Fibroblast of skin of scalp (primary cell): Measurements from ENCODE around the gene TUBGCP3.

Experiments
- DNase-seq: peaks from one replicate; pipeline ENCODE4 v3.0.0-alpha.2; 2013

TUBGCP3 gene

GRCh38 chr13:112616586-112617362 is 28.8 kb upstream of the TUBGCP3 start:
- DNase-seq, result peak; percentile 40

- no peak for DNase-seq
These were observed 27.4 kb upstream of the TUBGCP3 start for GRCh38 chr13:112615391-112615790.

GRCh38 chr13:112614835-112615234 is 26.9 kb upstream of the TUBGCP3 start:
- no peak for DNase-seq

- DNase-seq, result no peak
These were observed 20.3 kb upstream of the TUBGCP3 start for GRCh38 chr13:112608212-112608611.

- peak; percentile 88 for DNase-seq
These were observed 18.4 kb upstream of the TUBGCP3 start for GRCh38 chr13:112606109-112607001.

- DNase-seq, result no peak
These were observed 17.6 kb upstream of the TUBGCP3 start for GRCh38 chr13:112605531-112605990.

- peak; percentile 72 for DNase-seq
These were observed 15.8 kb upstream of the TUBGCP3 start for GRCh38 chr13:112603641-112604225.

GRCh38 chr13:112602189-112602588 is 14.2 kb upstream of the TUBGCP3 start:
- no peak for DNase-seq

GRCh38 chr13:112601371-112601770 is 13.4 kb upstream of the TUBGCP3 start:
- DNase-seq, result no peak

- DNase-seq, result peak; percentile 31
These were observed 8.3 kb upstream of the TUBGCP3 start for GRCh38 chr13:112596235-112596634.

GRCh38 chr13:112592647-112593046 is 4.7 kb upstream of the TUBGCP3 start:
- DNase-seq, result no peak

- no peak for DNase-seq
These were observed 4.2 kb upstream of the TUBGCP3 start for GRCh38 chr13:112592181-112592580.

- peak; percentile 29 for DNase-seq
These were observed 741 bp upstream of the TUBGCP3 start for GRCh38 chr13:112588490-112589297.

GRCh38 chr13:112587212-112587763 is 665 bp downstream of the TUBGCP3 start:
- DNase-seq, result peak; percentile 91

GRCh38 chr13:112586334-112586960 is 1.5 kb downstream of the TUBGCP3 start:
- no peak for DNase-seq

GRCh38 chr13:112583592-112584277 is 4.2 kb downstream of the TUBGCP3 start:
- no peak for DNase-seq

- DNase-seq, result no peak
These were observed 5.7 kb downstream of the TUBGCP3 start for GRCh38 chr13:112582263-112582662.

- no peak for DNase-seq
These were observed 7.0 kb downstream of the TUBGCP3 start for GRCh38 chr13:112580912-112581311.

- no peak for DNase-seq
These were observed 7.7 kb downstream of the TUBGCP3 start for GRCh38 chr13:112580211-112580610.

GRCh38 chr13:112579310-112579843 is 8.6 kb downstream of the TUBGCP3 start:
- DNase-seq, result no peak

GRCh38 chr13:112576768-112577167 is 11.2 kb downstream of the TUBGCP3 start:
- no peak for DNase-seq
